H1 (cell line): ENCODE results near the gene STAC.

Source experiments
- BCL11A ChIP-seq, 2 experiments: IDR thresholded peaks; one replicate each; pipeline ENCODE4 v1.6.1; 2011; ENCODE audit warnings: low read depth in 2 of 2, low read length in 2 of 2, mild to moderate bottlenecking in 2 of 2
- CHD2 ChIP-seq: IDR thresholded peaks from 2 replicates; pipeline ENCODE4 v1.6.1; 2012; ENCODE audit warnings: low read length, improper control_type of control experiment
- GTF2F1 ChIP-seq: IDR thresholded peaks from 2 replicates; pipeline ENCODE4 v1.6.1; 2012; ENCODE audit warnings: low read depth, low read length, improper control_type of control experiment, borderline replicate concordance
- HDAC2 ChIP-seq, 2 experiments: fragments of 300-600 bp in 1 of 2; sonication (generic) in 1 of 2; IDR thresholded peaks; 2 replicates each; pipeline ENCODE4 v1.6.1; 2011 to 2012; ENCODE audit warnings: low read depth in 2 of 2, low read length in 2 of 2, mild to moderate bottlenecking in 2 of 2, moderate library complexity in 2 of 2, borderline replicate concordance in 1 of 2, inconsistent platforms in 1 of 2
- JUN ChIP-seq: IDR thresholded peaks from 2 replicates; pipeline ENCODE4 v1.6.1; 2011; ENCODE audit warnings: low read depth, mild to moderate bottlenecking, improper control_type of control experiment, low read length
- KDM4A ChIP-seq: IDR thresholded peaks from one replicate; pipeline ENCODE4 v1.7.1; 2012; ENCODE audit warnings: low read depth, mild to moderate bottlenecking, moderate library complexity, low read length, inconsistent platforms; ENCODE audit not compliant: severe bottlenecking
- POLR2AphosphoS5 ChIP-seq: IDR thresholded peaks from 2 replicates; pipeline ENCODE4 v1.6.1; 2011; ENCODE audit warnings: low read depth, low read length
- RAD21 ChIP-seq, 2 experiments: IDR thresholded peaks in 1 of 2; conservative IDR thresholded peaks in 1 of 2; 2 replicates each; pipeline ENCODE4 v1.6.1; 2011; ENCODE audit warnings: low read depth in 2 of 2, low read length in 2 of 2, improper control_type of control experiment in 1 of 2, inconsistent platforms in 1 of 2, mild to moderate bottlenecking in 1 of 2, moderate library complexity in 1 of 2
- RFX5 ChIP-seq: IDR thresholded peaks from 2 replicates; pipeline ENCODE4 v1.6.1; 2011; ENCODE audit warnings: low read depth, low read length, improper control_type of control experiment, borderline replicate concordance
- TF ChIP-seq, protein P1 (sequence below), 3 experiments: IDR thresholded peaks; 1 replicate in 2 of 3; 2 replicates in 1 of 3; pipeline versions ENCODE4 v1.5.1 to v1.6.1; 2011; ENCODE audit warnings: low read length in 3 of 3, mild to moderate bottlenecking in 3 of 3, inconsistent platforms in 2 of 3, low read depth in 1 of 3, moderate library complexity in 1 of 3; ENCODE audit not compliant: insufficient read depth in 1 of 3; ENCODE audit errors: control extremely low read depth in 1 of 3
- TF ChIP-seq, protein P2 (sequence below): IDR thresholded peaks from 2 replicates; pipeline ENCODE4 v1.6.1; 2012; ENCODE audit warnings: inconsistent platforms

DNA sequence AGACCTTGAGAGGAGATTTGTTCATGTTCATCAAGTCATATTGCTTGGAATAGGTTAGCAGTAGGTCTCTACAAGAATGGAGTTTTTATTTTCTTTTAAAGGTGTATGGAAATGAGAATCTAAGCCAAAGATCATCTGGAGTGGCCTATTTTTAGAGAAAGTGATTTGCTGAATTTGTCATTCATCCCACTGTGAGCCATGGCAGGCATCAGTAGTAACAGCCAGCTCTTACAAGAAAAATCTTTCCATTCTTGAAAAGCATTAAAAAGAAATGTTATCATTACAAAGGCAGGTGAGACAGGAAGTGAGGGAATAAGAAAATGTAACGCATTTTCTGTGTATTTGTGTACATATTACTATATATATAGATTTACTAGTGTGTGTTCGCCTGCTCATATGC lies 29.6 kb downstream of the STAC start:
- TF ChIP-seq, protein P1, sequence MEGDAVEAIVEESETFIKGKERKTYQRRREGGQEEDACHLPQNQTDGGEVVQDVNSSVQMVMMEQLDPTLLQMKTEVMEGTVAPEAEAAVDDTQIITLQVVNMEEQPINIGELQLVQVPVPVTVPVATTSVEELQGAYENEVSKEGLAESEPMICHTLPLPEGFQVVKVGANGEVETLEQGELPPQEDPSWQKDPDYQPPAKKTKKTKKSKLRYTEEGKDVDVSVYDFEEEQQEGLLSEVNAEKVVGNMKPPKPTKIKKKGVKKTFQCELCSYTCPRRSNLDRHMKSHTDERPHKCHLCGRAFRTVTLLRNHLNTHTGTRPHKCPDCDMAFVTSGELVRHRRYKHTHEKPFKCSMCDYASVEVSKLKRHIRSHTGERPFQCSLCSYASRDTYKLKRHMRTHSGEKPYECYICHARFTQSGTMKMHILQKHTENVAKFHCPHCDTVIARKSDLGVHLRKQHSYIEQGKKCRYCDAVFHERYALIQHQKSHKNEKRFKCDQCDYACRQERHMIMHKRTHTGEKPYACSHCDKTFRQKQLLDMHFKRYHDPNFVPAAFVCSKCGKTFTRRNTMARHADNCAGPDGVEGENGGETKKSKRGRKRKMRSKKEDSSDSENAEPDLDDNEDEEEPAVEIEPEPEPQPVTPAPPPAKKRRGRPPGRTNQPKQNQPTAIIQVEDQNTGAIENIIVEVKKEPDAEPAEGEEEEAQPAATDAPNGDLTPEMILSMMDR (IDR thresholded peaks at IDR 0.05; ENCODE audit: control extremely low read depth in 1 of 3, insufficient read depth in 1 of 3, low read depth in 1 of 3, low read length in 3 of 3), result no peak
- no peak for TF ChIP-seq HDAC2 (IDR thresholded peaks at IDR 0.05; ENCODE audit: borderline replicate concordance in 1 of 2, low read depth in 2 of 2, low read length in 2 of 2)
- TF ChIP-seq RFX5, result no peak
- no peak for TF ChIP-seq JUN
- TF ChIP-seq GTF2F1, result no peak
- TF ChIP-seq CHD2, result no peak
- no peak for TF ChIP-seq BCL11A (IDR thresholded peaks at IDR 0.05; ENCODE audit: low read depth in 2 of 2, low read length in 2 of 2)
- TF ChIP-seq, protein P2, sequence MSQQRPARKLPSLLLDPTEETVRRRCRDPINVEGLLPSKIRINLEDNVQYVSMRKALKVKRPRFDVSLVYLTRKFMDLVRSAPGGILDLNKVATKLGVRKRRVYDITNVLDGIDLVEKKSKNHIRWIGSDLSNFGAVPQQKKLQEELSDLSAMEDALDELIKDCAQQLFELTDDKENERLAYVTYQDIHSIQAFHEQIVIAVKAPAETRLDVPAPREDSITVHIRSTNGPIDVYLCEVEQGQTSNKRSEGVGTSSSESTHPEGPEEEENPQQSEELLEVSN, result no peak
- no peak for TF ChIP-seq KDM4A
- TF ChIP-seq RAD21 (IDR thresholded peaks at IDR 0.05 in 1 of 2, conservative IDR thresholded peaks at IDR 0.05 in 1 of 2; ENCODE audit: low read depth in 2 of 2, low read length in 2 of 2), result no peak
- no peak for TF ChIP-seq POLR2AphosphoS5
